ENCODE data around the gene PARP15.
"Not testable (repeated sequence)": the region's sequence is repeated elsewhere in the genome, so short reads cannot be mapped to it uniquely, and the experiment has no call there.

Gene PARP15

DNA sequence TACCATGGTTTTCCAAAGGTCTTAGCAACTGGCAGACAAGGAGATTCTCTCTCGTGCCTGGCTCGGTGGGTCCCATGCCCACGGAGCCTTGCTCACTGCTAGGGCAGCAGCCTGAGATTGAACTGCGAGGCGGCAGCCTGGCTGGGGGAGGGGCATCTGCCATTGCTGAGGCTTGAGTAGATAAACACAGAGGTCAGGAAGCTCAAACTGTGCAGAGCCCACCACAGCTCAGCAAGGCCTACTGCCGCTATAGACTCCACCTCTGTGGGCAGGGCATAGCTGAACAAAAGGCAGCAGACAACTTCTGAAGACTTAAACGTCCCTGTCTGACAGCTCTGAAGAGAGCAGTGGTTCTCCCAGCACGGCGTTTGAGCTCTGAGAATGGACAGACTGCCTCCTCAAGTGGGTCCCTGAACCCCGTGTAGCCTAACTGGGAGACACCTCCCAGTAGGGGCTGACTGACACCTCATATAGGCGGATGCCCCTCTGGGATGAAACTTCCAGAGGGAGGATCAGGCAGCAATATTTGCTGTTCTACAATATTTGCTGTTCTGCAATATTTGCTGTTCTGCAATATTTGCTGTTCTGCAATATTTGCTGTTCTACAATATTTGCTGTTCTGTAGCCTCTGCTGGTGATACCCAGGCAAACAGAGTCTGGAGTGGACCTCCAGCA, 73.9 kb downstream of the PARP15 start:
- not testable (repeated sequence) for H3K36me3 ChIP-seq (ENCODE audit: insufficient read depth, low read length); H3K4me1 ChIP-seq (ENCODE audit: insufficient read depth, low read length); H3K27ac ChIP-seq (ENCODE audit: low read depth, low read length); H3K9ac ChIP-seq (ENCODE audit: low read length); H3K27me3 ChIP-seq (ENCODE audit: control insufficient read depth in 1 of 2, insufficient read depth in 2 of 2, low read length in 2 of 2); H3K4me3 ChIP-seq (ENCODE audit: low read depth in 1 of 2, low read length in 2 of 2); H3K9me3 ChIP-seq (ENCODE audit: low read length)

DNA sequence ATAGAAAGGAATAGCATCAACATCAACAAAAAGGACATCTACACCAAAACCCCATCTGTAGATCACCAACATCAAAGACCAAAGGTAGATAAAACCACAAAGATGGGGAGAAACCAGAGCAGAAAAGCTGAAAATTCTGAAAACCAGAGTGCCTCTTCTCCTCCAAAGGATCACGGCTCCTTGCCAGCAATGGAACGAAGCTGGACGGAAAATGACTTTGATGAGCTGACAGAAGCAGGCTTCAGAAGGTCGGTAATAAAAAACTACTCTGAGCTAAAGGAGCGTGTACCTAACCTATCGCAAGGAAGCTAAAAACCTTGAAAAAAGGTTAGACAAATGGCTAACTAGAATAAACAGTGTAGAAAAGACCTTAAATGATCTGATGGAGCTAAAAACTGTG, 74.5 kb downstream of the PARP15 start:
- H3K4me1 ChIP-seq (ENCODE audit: insufficient read depth, low read length); H3K9me3 ChIP-seq (ENCODE audit: low read length); H3K36me3 ChIP-seq (ENCODE audit: insufficient read depth, low read length); H3K9ac ChIP-seq (ENCODE audit: low read length); H3K27ac ChIP-seq (ENCODE audit: low read depth, low read length); H3K27me3 ChIP-seq (ENCODE audit: control insufficient read depth in 1 of 2, insufficient read depth in 2 of 2, low read length in 2 of 2); H3K4me3 ChIP-seq (ENCODE audit: low read depth in 1 of 2, low read length in 2 of 2): not testable (repeated sequence)

DNA sequence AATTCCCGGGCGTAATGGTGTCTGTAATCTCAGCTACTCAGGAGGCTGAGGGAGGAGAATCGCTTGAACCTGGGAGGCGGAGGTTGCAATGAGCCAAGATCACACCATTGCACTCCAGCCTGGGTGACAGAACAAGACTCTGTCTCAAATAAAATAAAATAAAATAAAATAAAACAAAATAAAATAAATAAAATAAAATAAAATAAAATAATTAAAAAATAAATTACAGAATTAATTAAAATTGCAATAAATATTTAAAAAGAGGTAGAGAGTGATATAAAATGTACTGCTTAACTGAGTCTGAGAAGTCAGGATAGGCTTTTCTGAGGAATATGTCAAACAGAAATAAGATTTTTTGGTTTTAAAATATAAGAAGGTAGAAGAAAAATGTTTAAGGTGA, 80.9 kb downstream of the PARP15 start:
- H3K4me1 ChIP-seq (ENCODE audit: insufficient read depth, low read length), result not testable (repeated sequence)

DNA sequence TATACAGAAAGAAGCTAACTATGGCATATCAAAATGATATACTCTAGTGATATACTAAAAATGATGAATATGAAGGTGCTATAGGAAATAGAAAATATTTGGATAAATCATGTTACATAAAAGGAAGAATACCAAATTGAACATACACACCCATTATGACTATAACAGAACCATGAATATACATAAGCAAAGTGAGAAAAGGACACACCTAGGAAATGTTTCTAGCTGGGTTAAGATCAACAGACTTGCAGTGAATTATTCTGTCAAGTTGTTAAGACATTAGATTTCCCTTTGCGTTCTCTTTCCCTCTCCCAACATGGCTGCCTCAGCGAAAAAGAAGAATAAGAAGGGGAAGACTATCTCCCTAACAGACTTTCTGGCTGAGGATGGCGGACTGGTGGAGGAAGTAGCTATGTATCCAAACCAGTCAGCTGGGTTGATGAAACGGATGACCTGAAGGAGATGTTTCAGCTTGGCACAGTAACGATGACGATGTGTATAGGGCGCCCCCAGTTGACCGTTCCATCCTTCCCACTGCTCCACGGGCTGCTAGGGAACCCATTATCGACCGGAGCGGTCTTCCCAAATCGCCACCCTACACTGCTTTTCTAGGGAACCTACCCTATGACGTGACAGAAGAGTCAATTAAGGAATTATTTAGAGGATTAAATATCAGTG, 83.0 kb downstream of the PARP15 start:
- Histone ChIP-seq H3K27me3 (ENCODE audit: control insufficient read depth in 1 of 2, insufficient read depth in 2 of 2, low read length in 2 of 2) (no peaks in the 10 kb centered on the region), H3K36me3 (ENCODE audit: insufficient read depth, low read length) (no peaks in the 10 kb centered on the region), H3K9me3 (ENCODE audit: low read length) (no peaks in the 10 kb centered on the region), H3K4me3 (ENCODE audit: low read depth in 1 of 2, low read length in 2 of 2) (no peak overlapping the region), H3K4me1 (ENCODE audit: insufficient read depth, low read length) (no peaks in the 10 kb centered on the region), H3K27ac (ENCODE audit: low read depth, low read length) (no peak overlapping the region), H3K9ac (ENCODE audit: low read length) (no peak overlapping the region)

More for the DNA sequence above, 80.9 kb downstream of the PARP15 start:
- H3K9ac ChIP-seq (ENCODE audit: low read length); H3K9me3 ChIP-seq (ENCODE audit: low read length); H3K27ac ChIP-seq (ENCODE audit: low read depth, low read length); H3K36me3 ChIP-seq (ENCODE audit: insufficient read depth, low read length); H3K27me3 ChIP-seq (ENCODE audit: control insufficient read depth in 1 of 2, insufficient read depth in 2 of 2, low read length in 2 of 2); H3K4me3 ChIP-seq (ENCODE audit: low read depth in 1 of 2, low read length in 2 of 2): not testable (repeated sequence)

DNA sequence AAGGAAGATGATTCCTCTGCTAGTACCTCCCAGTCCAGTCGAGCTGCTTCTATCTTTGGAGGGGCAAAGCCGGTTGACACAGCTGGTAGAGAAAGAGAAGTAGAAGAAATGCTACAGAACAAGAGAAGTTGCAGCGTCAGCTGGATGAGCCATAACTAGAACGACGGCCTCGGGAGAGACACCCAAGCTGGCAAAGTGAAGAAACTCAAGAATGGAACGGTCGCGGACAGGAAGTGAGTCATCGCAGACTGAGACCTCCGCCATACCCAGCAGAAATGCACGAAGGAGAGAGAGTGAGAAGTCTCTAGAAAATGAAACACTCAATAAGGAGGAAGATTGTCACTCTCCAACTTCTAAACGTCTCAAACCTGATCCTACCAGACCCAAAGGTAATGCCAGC, 84.2 kb downstream of the PARP15 start:
- Histone ChIP-seq H3K27ac (ENCODE audit: low read depth, low read length) (no peak overlapping the region), H3K4me1 (ENCODE audit: insufficient read depth, low read length) (no peaks in the 10 kb centered on the region), H3K27me3 (ENCODE audit: control insufficient read depth in 1 of 2, insufficient read depth in 2 of 2, low read length in 2 of 2) (no peaks in the 10 kb centered on the region), H3K9me3 (ENCODE audit: low read length) (no peaks in the 10 kb centered on the region), H3K36me3 (ENCODE audit: insufficient read depth, low read length) (no peaks in the 10 kb centered on the region), H3K9ac (ENCODE audit: low read length) (no peak overlapping the region), H3K4me3 (ENCODE audit: low read depth in 1 of 2, low read length in 2 of 2) (no peak overlapping the region)

DNA sequence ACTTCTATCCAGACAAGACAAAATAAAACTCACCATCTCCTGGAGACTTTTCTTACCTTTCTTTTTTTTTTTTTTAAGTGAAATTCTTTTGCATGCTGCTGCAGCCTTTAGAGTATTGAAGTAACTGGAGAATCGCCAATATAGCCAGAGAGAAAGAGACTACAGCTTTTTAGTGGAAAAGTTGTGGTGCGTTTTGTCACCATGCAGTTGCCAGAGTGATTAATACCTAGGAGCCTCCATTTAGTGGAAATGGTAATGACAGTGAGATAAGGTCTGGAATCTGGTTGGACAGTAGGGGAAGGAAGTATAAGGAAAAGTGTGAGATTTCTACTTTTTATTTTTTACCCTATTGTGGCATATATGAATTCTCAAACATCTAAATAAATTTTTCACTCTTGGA, 85.1 kb downstream of the PARP15 start:
- Histone ChIP-seq H3K4me3 (ENCODE audit: low read depth in 1 of 2, low read length in 2 of 2) (no peak overlapping the region), H3K27me3 (ENCODE audit: control insufficient read depth in 1 of 2, insufficient read depth in 2 of 2, low read length in 2 of 2) (no peaks in the 10 kb centered on the region), H3K9ac (ENCODE audit: low read length) (no peak overlapping the region), H3K9me3 (ENCODE audit: low read length) (no peaks in the 10 kb centered on the region), H3K27ac (ENCODE audit: low read depth, low read length) (no peak overlapping the region), H3K4me1 (ENCODE audit: insufficient read depth, low read length) (no peaks in the 10 kb centered on the region), H3K36me3 (ENCODE audit: insufficient read depth, low read length) (no peaks in the 10 kb centered on the region)

DNA sequence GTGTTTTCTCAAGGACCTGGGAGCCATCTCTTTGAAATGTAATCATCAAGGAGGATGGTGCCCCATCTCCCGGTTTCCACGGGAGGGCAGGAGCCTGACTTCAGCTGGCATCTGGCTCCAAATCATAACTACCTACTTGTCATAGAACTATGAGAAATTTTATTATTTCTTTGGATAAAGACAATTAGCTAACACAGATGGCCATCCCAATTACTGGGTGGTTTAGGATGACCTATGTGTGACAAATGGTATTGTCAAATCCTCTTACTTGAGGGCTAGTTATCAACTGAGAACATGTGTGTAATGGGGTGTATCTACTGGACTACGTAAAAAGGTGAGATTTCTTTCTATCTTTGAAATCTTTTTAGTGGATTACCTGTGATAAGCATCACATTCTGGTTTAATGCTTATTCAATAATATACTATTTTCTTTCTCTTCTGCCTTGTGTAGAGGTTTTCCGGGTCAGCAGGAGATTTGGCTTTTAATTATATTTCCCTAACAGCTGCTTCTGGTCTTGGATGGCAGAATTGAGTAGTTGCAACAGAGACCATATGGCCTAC, 87.9 kb downstream of the PARP15 start:
- no peaks in the 10 kb centered on the region for H3K9me3 ChIP-seq (ENCODE audit: low read length)
- H3K36me3 ChIP-seq (ENCODE audit: insufficient read depth, low read length), result no peaks in the 10 kb centered on the region

DNA sequence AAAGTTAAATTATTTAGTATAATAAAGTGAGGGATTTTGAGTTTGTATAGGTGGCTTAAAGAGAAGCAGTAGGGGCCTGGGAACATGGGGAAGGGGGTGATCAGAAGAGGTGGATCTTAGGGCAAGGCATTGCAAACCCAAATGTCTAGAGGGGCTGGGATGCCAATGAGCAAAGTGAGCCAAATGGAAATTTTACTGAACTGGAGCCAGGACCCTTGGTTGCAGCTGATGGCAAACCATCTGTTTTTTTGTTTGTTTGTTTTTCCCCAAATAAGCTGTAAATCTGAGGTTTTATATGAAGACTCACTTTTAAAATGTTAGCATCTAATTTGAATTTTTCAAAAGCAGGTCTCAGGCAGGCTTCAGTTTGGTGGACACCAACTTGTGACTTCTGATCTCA, 88.4 kb downstream of the PARP15 start:
- H3K36me3 ChIP-seq (ENCODE audit: insufficient read depth, low read length), result no peaks in the 10 kb centered on the region
- H3K27ac ChIP-seq (ENCODE audit: low read depth, low read length), result no peak overlapping the region
- H3K9ac ChIP-seq (ENCODE audit: low read length), result no peak overlapping the region
- H3K27me3 ChIP-seq (ENCODE audit: control insufficient read depth in 1 of 2, insufficient read depth in 2 of 2, low read length in 2 of 2), result no peaks in the 10 kb centered on the region
- H3K9me3 ChIP-seq (ENCODE audit: low read length), result no peaks in the 10 kb centered on the region
- H3K4me1 ChIP-seq (ENCODE audit: insufficient read depth, low read length), result no peaks in the 10 kb centered on the region
- no peak overlapping the region for H3K4me3 ChIP-seq (ENCODE audit: low read depth in 1 of 2, low read length in 2 of 2)

More for the DNA sequence above, 87.9 kb downstream of the PARP15 start:
- Histone ChIP-seq H3K27ac (ENCODE audit: low read depth, low read length) (no peak overlapping the region), H3K27me3 (ENCODE audit: control insufficient read depth in 1 of 2, insufficient read depth in 2 of 2, low read length in 2 of 2) (no peaks in the 10 kb centered on the region), H3K4me1 (ENCODE audit: insufficient read depth, low read length) (no peaks in the 10 kb centered on the region), H3K9ac (ENCODE audit: low read length) (no peak overlapping the region), H3K4me3 (ENCODE audit: low read depth in 1 of 2, low read length in 2 of 2) (no peak overlapping the region)

DNA sequence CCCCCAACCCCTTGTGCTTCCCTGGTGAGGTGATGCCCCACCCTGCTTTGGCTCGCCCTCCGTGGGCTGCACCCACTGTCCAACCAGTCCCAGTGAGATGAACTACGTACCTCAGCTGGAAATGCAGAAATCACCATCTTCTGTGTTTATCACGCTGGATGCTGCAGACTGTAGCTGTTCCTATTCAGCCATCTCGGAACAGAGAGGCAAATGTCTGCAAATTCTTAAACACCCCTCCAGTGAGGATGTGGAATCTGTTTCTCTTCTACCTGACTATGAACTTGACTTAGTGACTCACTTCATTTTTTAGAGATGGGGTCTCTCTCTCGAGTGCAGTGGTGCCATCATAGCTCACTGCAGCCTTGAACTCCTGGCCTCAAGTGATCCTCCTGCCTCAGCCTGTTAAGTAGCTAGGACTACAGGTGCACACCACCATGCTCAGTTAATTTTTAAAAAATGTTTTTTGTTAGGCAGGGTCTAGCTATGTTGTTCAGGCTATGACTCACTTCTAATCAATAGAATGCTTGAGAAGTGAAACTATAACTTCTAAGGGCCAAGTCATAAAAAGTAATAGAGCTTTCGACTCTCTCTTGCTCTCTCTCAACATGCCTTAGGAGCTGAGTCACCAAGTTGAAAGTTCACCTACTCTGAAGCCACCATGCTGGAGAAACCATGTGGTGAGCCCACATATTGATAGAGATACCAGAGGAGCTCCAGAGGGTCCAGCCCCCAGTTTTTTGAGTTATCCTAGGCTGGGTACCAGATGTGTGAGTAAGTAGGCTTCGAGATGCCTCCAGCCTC, 91.7 kb downstream of the PARP15 start:
- Histone ChIP-seq H3K36me3 (ENCODE audit: insufficient read depth, low read length) (no peaks in the 10 kb centered on the region), H3K27me3 (ENCODE audit: control insufficient read depth in 1 of 2, insufficient read depth in 2 of 2, low read length in 2 of 2) (no peaks in the 10 kb centered on the region), H3K27ac (ENCODE audit: low read depth, low read length) (no peak overlapping the region)

DNA sequence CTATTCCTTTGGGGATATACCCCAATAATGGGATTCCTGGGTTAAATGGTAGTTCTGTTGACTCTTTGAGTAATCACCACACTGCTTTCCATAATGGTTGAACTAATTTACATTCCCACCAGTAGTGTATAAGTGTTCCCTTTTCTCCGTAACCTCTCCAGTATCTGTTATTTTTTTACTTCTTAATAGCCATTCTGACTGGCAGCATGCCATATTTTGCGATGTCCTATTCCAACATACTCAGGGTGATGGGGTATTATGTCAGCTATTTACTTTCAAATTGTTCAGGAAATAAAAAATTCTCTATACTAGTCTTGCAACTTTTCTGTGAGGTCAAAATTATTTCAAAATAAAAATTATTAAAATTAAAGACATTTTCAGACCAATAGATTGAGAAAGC, 94.1 kb downstream of the PARP15 start:
- no peak overlapping the region for H3K4me3 ChIP-seq (ENCODE audit: low read depth in 1 of 2, low read length in 2 of 2)
- H3K4me1 ChIP-seq (ENCODE audit: insufficient read depth, low read length), result no peaks in the 10 kb centered on the region
- H3K9ac ChIP-seq (ENCODE audit: low read length), result no peak overlapping the region
- H3K36me3 ChIP-seq (ENCODE audit: insufficient read depth, low read length), result no peaks in the 10 kb centered on the region
- no peak overlapping the region for H3K27ac ChIP-seq (ENCODE audit: low read depth, low read length)
- no peaks in the 10 kb centered on the region for H3K9me3 ChIP-seq (ENCODE audit: low read length)
- H3K27me3 ChIP-seq (ENCODE audit: control insufficient read depth in 1 of 2, insufficient read depth in 2 of 2, low read length in 2 of 2), result no peaks in the 10 kb centered on the region

More for the DNA sequence above, 91.7 kb downstream of the PARP15 start:
- Histone ChIP-seq H3K9me3 (ENCODE audit: low read length) (no peaks in the 10 kb centered on the region), H3K9ac (ENCODE audit: low read length) (no peak overlapping the region), H3K4me1 (ENCODE audit: insufficient read depth, low read length) (no peaks in the 10 kb centered on the region), H3K4me3 (ENCODE audit: low read depth in 1 of 2, low read length in 2 of 2) (no peak overlapping the region)

DNA sequence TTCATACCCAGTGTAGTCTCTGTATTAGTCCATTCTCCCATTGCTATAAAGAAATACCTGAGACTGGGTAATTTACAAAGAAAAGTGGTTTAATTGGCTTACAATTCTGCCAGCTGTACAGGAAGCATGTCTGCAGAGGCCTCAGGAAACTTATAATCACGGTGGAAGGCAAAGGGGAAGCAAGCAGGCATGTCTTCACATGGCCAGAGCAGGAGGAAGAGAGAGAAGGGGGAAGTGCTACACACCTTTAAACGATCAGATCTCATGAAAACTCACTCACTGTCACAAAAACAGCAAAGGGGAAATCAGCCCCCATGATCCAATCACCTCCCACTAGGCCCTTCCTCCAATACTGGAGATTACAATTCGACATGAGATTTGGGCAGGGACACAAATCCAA, 96.9 kb downstream of the PARP15 start:
- Histone ChIP-seq H3K4me1 (ENCODE audit: insufficient read depth, low read length) (peaks cover 5% of the 10 kb centered on the region), H3K27ac (ENCODE audit: low read depth, low read length) (no peak overlapping the region), H3K27me3 (ENCODE audit: control insufficient read depth in 1 of 2, insufficient read depth in 2 of 2, low read length in 2 of 2) (no peaks in the 10 kb centered on the region), H3K36me3 (ENCODE audit: insufficient read depth, low read length) (no peaks in the 10 kb centered on the region), H3K9me3 (ENCODE audit: low read length) (no peaks in the 10 kb centered on the region), H3K4me3 (ENCODE audit: low read depth in 1 of 2, low read length in 2 of 2) (no peak overlapping the region), H3K9ac (ENCODE audit: low read length) (no peak overlapping the region)
